Tibial nerve (tissue), 4 donors: ENCODE results near the gene MDGA2. TPM values are rescaled to one million over a fixed set of nuclear protein-coding genes. Genes with fewer than 3 reads are reported as not detected.
"Not testable (repeated sequence)": the region's sequence is repeated elsewhere in the genome, so short reads cannot be mapped to it uniquely, and the experiment has no call there.

Experiments
- DNase-seq, 2 donors: peaks; one replicate each; pipeline ENCODE4 v3.0.0-alpha.2; 2019; ENCODE audit warnings: low spot score in 2 of 2
- H3K27ac ChIP-seq, 4 donors: fragments of 200-600 bp; sonication (generic) in 3 of 4; one replicate each; pipeline ENCODE4 v1.5.1; 2017 to 2019; ENCODE audit warnings: mild to moderate bottlenecking in 1 of 4
- H3K27me3 ChIP-seq, 2 donors: fragments of 200-600 bp; sonication (generic) in 1 of 2; one replicate each; pipeline versions ENCODE4 v1.5.1 to v1.6.0; 2017 to 2019
- H3K36me3 ChIP-seq, 3 donors: fragments of 200-600 bp; sonication (generic); one replicate each; pipeline ENCODE4 v1.5.1; 2018 to 2019
- H3K4me1 ChIP-seq, 4 donors: fragments of 200-600 bp; sonication (generic) in 3 of 4; one replicate each; pipeline ENCODE4 v1.5.1; 2017 to 2019
- H3K4me3 ChIP-seq, 4 donors: fragments of 200-600 bp; sonication (generic) in 3 of 4; one replicate each; pipeline ENCODE4 v1.5.1; 2017 to 2019; ENCODE audit warnings: mild to moderate bottlenecking in 1 of 4, moderate library complexity in 1 of 4
- H3K9me3 ChIP-seq, 4 donors: fragments of 200-600 bp; sonication (generic) in 3 of 4; one replicate each; pipeline ENCODE4 v1.5.1; 2017 to 2019
- EP300 ChIP-seq, 2 donors: sonication (generic); formaldehyde crosslinking; IDR thresholded peaks; one replicate each; pipeline ENCODE4 v1.6.1; 2017; ENCODE audit warnings: antibody characterized with exemption in 2 of 2, mild to moderate bottlenecking in 1 of 2
- POLR2A ChIP-seq, 2 donors: fragments of 450-650 bp; IDR thresholded peaks; one replicate each; pipeline ENCODE4 v1.6.1; 2017; ENCODE audit warnings: antibody characterized with exemption in 2 of 2, mild to moderate bottlenecking in 2 of 2, moderate library complexity in 2 of 2
- WGBS, 2 donors: methylation state at CpG; one replicate each; pipeline ENCODE4 v1.1.5; 2018; 5-methylcytosine and 5-hydroxymethylcytosine counted together
- total RNA-seq, 4 donors: library from RNA; depleted of rRNA; stranded (reverse); fragments of >200 nt; gene quantifications; one replicate each; pipeline ENCODE4 v1.1.0, GENCODE V29; 2016
- TF ChIP-seq, protein P1 (sequence below), 5 experiments: fragments of 200-600 bp in 3 of 5; fragments of 450-650 bp in 2 of 5; sonication (generic) in 3 of 5; IDR thresholded peaks; one replicate each; pipeline ENCODE4 v1.5.1; 2016 to 2019; ENCODE audit warnings: antibody characterized with exemption in 5 of 5, mild to moderate bottlenecking in 3 of 5, moderate library complexity in 2 of 5

The MDGA2 gene
- total RNA-seq, 4 donors from 2014 or later, result under 0.01 TPM; not detected in 3

DNA sequence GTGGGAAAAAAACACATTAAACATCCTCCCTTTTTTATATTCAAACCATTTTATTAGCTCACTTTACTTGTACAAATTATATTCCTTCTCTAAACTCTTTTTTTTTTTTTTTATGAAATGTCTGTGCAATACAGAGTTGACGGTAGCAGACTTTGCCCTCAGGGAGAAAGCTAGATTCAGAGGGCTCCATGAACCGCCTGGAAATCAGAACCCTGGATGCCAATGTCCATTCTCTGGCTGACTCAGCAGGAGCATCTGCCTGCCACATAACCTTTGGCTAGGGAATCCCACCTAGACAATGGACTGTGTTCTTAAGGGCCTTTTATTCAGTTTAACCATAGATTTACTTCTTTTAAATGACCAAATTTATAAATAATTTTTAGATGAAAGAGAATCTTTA, 467.0 kb downstream of the MDGA2 start:
- TF ChIP-seq, protein P1, sequence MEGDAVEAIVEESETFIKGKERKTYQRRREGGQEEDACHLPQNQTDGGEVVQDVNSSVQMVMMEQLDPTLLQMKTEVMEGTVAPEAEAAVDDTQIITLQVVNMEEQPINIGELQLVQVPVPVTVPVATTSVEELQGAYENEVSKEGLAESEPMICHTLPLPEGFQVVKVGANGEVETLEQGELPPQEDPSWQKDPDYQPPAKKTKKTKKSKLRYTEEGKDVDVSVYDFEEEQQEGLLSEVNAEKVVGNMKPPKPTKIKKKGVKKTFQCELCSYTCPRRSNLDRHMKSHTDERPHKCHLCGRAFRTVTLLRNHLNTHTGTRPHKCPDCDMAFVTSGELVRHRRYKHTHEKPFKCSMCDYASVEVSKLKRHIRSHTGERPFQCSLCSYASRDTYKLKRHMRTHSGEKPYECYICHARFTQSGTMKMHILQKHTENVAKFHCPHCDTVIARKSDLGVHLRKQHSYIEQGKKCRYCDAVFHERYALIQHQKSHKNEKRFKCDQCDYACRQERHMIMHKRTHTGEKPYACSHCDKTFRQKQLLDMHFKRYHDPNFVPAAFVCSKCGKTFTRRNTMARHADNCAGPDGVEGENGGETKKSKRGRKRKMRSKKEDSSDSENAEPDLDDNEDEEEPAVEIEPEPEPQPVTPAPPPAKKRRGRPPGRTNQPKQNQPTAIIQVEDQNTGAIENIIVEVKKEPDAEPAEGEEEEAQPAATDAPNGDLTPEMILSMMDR (IDR thresholded peaks at IDR 0.05), result no peak
- no peak for TF ChIP-seq POLR2A (IDR thresholded peaks at IDR 0.05)
- no peak for TF ChIP-seq EP300 (IDR thresholded peaks at IDR 0.05)
- no peaks in the 10 kb centered on the region for H3K36me3 ChIP-seq
- peaks cover 0 to 3% (median 0%) of the 10 kb centered on the region in 4 donors for H3K4me1 ChIP-seq
- H3K27me3 ChIP-seq, result no peaks in the 10 kb centered on the region
- H3K27ac ChIP-seq, result no peak overlapping the region
- WGBS, 2 donors, result 84 to 87% methylated on average over 2 of the region's 2 CpGs
- H3K4me3 ChIP-seq, result no peak overlapping the region
- H3K9me3 ChIP-seq, result no peaks in the 10 kb centered on the region
- DNase-seq, result no peak

DNA sequence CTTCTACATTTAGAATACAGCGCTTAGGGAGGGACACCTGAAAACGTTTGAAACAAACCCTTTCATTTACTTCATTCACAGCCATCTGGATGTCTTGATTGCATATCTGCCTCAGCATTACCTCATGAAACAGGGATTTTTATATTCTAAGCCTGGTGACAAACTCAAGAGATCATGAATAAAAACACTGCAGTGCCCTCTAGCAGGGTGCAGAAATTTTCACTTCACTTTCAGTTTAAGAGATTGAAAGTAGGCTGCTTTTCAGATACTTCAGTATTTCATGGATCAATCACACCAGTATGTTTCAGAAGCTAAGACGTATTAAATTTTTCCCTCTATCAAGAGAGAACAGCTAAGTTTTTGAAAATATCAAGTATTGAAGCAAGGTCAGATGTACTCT, 467.8 kb downstream of the MDGA2 start:
- TF ChIP-seq EP300 (IDR thresholded peaks at IDR 0.05), result no peak
- no peak for TF ChIP-seq POLR2A (IDR thresholded peaks at IDR 0.05)
- TF ChIP-seq, protein P1 (IDR thresholded peaks at IDR 0.05), result no peak
- no peak for DNase-seq
- WGBS, 2 donors, result 42 to 46% methylated on average over 3 of the region's 3 CpGs
- H3K27ac ChIP-seq, result no peak overlapping the region
- H3K36me3 ChIP-seq, result no peaks in the 10 kb centered on the region
- no peaks in the 10 kb centered on the region for H3K9me3 ChIP-seq
- H3K4me1 ChIP-seq, result peaks cover 0 to 3% (median 0%) of the 10 kb centered on the region in 4 donors
- H3K27me3 ChIP-seq, result no peaks in the 10 kb centered on the region
- H3K4me3 ChIP-seq, result no peak overlapping the region

DNA sequence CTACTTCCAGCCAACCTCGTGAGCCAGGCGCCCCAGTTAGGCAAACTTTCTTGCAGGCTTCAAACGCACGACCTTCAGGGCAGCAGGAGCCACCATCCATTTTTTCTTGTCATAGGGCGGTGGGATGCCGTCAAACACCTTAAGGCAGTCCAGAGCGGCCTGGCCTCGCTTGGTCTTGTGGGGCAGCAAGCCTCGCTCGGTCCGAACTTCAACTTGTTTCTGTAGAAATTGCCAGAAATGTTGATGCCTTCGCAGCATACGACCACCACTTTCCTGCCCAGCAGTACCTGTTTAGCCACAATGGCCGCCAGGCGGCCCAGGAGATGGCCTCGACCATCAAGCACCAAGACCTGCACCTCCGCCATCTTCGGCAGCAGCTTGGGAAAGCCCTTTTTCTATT, 474.7 kb downstream of the MDGA2 start:
- no peaks in the 10 kb centered on the region for H3K36me3 ChIP-seq
- H3K27ac ChIP-seq, result no peak overlapping the region
- no peaks in the 10 kb centered on the region for H3K9me3 ChIP-seq
- no peaks in the 10 kb centered on the region for H3K27me3 ChIP-seq
- no peak for DNase-seq
- H3K4me1 ChIP-seq, result no peaks in the 10 kb centered on the region
- no peak overlapping the region for H3K4me3 ChIP-seq
- TF ChIP-seq, protein P1 (IDR thresholded peaks at IDR 0.05), result no peak
- TF ChIP-seq POLR2A (IDR thresholded peaks at IDR 0.05), result no peak
- TF ChIP-seq EP300 (IDR thresholded peaks at IDR 0.05), result no peak
- WGBS, 2 donors, result 96% methylated on average over 18 of the region's 18 CpGs

DNA sequence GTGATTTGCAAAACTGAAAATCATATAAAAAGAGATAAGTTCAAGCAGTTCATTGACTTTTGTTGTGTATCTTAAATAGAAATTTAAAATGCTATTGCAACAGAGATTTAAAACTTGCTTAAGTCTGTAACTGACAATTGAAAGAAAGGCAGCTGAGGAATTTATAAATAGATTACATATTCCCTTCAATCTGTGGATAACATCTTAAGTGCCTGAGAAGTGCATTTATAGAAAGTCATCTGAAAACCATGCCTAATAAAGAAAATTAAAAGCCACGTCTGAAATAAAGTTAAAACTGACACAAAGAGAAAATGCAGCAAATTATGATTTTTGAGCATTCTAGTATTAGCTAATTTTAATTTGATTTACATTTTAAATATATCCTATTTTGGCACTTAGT, 479.8 kb downstream of the MDGA2 start:
- Histone ChIP-seq H3K4me3 (no peak overlapping the region), H3K4me1 (peaks cover 0 to 10% (median 0%) of the 10 kb centered on the region in 4 donors), H3K9me3 (no peaks in the 10 kb centered on the region), H3K36me3 (no peaks in the 10 kb centered on the region), H3K27me3 (no peaks in the 10 kb centered on the region), H3K27ac (no peak overlapping the region)
- no peak for DNase-seq
- TF ChIP-seq, protein P1 (IDR thresholded peaks at IDR 0.05), result no peak
- 63 to 79% methylated on average over 1 of the region's 1 CpG for WGBS, 2 donors

DNA sequence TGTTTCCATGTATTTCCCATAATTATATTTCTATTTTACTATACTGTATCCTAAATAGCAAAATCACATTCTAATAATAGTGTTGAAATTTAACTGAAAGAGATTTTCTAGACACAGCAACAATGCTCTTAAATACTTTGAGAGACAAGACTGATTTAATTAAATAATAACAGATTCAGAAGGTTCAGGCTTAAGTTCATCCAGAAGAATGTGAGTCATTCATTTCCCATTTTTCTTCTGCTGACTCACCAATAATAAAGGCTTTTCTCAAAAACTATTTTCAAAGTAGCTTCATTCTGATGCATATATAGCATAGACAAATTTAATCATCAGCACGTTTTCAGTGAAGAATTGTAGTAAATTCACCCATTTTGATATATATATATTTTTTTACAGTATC, 481.4 kb downstream of the MDGA2 start:
- Histone ChIP-seq H3K36me3 (no peaks in the 10 kb centered on the region), H3K9me3 (no peaks in the 10 kb centered on the region), H3K27ac (no peak overlapping the region), H3K27me3 (no peaks in the 10 kb centered on the region), H3K4me1 (peaks cover 0 to 10% (median 0%) of the 10 kb centered on the region in 4 donors), H3K4me3 (no peak overlapping the region)
- WGBS, 2 donors, result 13 to 18% methylated on average over 1 of the region's 1 CpG
- no peak for TF ChIP-seq EP300 (IDR thresholded peaks at IDR 0.05)
- no peak for TF ChIP-seq POLR2A (IDR thresholded peaks at IDR 0.05)
- TF ChIP-seq, protein P1 (IDR thresholded peaks at IDR 0.05), result no peak
- no peak for DNase-seq

DNA sequence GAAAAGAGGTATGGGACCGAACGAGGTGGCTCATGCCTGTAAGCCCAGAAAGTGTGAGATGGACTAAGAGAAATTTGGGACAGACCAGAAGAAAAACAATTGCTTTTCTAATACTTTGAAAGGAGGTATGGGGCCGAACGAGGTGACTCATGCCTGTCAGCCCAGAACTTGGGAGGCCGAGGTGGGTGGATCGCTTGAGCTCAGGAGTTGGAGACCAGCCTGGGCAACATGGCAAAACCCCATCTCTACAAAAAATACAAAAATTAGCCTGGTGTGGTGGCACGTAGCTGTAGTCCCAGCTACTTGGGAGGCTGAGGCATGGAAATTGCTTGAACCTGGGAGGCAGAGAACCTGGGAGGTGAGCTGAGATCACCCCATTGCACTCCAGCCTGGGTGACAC, 483.2 kb downstream of the MDGA2 start:
- H3K4me3 ChIP-seq, H3K27ac ChIP-seq: not testable (repeated sequence)

More for the DNA sequence above, 483.2 kb downstream of the MDGA2 start:
- H3K36me3 ChIP-seq, DNase-seq, H3K9me3 ChIP-seq, H3K27me3 ChIP-seq: not testable (repeated sequence)
- H3K4me1 ChIP-seq, result peaks cover 0 to 10% (median 0%) of the 10 kb centered on the region in 4 donors
- WGBS, 2 donors, result 87 to 88% methylated on average over 7 of the region's 7 CpGs
